SK-N-SH (cell line): ENCODE data around the gene ATP8A2.

Source experiments
- CTCF ChIP-seq: fragments of 200-600 bp; sonication (generic); IDR thresholded peaks from 2 replicates; pipeline ENCODE4 v1.6.1; 2017; ENCODE audit warnings: antibody characterized with exemption, mild to moderate bottlenecking, moderate library complexity
- SMC3 ChIP-seq: IDR thresholded peaks from 2 replicates; pipeline ENCODE4 v1.6.1; 2012; ENCODE audit warnings: low read depth, low read length, improper control_type of control experiment

GRCh38 chr13:25777509-25777908, 405.7 kb downstream of the ATP8A2 start:
- no peak for TF ChIP-seq CTCF
- no peak for TF ChIP-seq SMC3
